RWPE2 (cell line): ENCODE measurements around the gene MPZL1.

ENCODE experiments used
- ATAC-seq: fragments of 200-7000 bp; cut with Tn5 transposase; 3 replicates; pipeline ENCODE4 v1.9.1; 2021; ENCODE audit warnings: low read depth
- DNase-seq: peaks from one replicate; pipeline ENCODE4 v3.0.0-alpha.2; 2020; ENCODE audit warnings: low spot score
- H3K27ac ChIP-seq: fragments of 450-650 bp; 2 replicates; pipeline ENCODE4 v1.5.1; 2017; ENCODE audit warnings: mild to moderate bottlenecking; ENCODE audit not compliant: poor library complexity, severe bottlenecking
- H3K27me3 ChIP-seq: fragments of 250-450 bp; sonication (Bioruptor Pico); 2 replicates; pipeline ENCODE4 v1.5.1; 2021; ENCODE audit warnings: mild to moderate bottlenecking, moderate library complexity; ENCODE audit not compliant: insufficient read depth, poor library complexity, severe bottlenecking
- H3K36me3 ChIP-seq: fragments of 250-450 bp; sonication (Bioruptor Pico); 2 replicates; pipeline ENCODE4 v1.5.1; 2020; ENCODE audit warnings: low read depth, mild to moderate bottlenecking, moderate library complexity
- H3K4me1 ChIP-seq: fragments of 250-450 bp; sonication (Bioruptor Pico); 2 replicates; pipeline ENCODE4 v1.5.1; 2021; ENCODE audit warnings: mild to moderate bottlenecking, moderate library complexity; ENCODE audit not compliant: insufficient read depth, poor library complexity, severe bottlenecking
- H3K4me3 ChIP-seq: fragments of 250-450 bp; sonication (Bioruptor Pico); 2 replicates; pipeline ENCODE4 v1.5.1; 2021; ENCODE audit warnings: mild to moderate bottlenecking, moderate library complexity; ENCODE audit not compliant: severe bottlenecking
- H3K9me3 ChIP-seq: fragments of 250-450 bp; sonication (Bioruptor Pico); 2 replicates; pipeline ENCODE4 v1.5.1; 2021; ENCODE audit warnings: mild to moderate bottlenecking, moderate library complexity; ENCODE audit not compliant: severe bottlenecking
- TF ChIP-seq, protein P1 (sequence below): fragments of 450-650 bp; IDR thresholded peaks from one replicate; pipeline ENCODE4 v1.5.1; 2017; ENCODE audit warnings: mild to moderate bottlenecking, moderate library complexity; ENCODE audit not compliant: poor library complexity, severe bottlenecking

MPZL1 gene

DNA sequence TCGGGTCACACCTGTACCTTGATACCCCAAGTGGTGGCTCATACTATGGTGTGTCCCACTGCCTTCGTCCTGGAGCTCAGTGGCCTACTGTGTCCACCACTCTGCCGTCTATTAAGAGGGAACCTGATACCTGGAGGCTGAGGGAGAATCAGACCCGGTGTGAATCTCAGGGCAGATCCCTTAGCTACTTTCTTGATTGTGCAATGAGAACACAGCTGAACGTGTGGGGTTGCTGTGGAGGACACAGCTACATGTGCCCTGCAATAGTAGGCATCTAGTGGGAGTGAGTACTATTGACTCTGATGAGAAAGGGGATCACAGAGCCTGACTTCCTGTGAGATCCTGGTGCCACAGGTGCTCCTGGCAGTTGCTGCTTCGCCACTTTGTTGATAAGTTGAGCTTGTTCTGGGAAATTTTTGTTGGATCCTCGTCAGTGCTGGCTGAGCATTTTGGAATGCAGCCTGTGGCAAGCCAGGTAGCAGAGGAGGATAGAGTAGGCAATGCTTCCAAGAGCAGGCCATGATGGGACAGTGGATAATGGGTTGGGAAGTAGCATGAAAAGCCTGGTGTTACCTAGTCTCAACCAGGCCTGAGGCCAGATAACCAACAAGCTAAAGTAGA lies 28.2 kb upstream of the MPZL1 start:
- H3K9me3 ChIP-seq: no peaks in the 10 kb centered on the region
- no peak for DNase-seq
- TF ChIP-seq, protein P1, sequence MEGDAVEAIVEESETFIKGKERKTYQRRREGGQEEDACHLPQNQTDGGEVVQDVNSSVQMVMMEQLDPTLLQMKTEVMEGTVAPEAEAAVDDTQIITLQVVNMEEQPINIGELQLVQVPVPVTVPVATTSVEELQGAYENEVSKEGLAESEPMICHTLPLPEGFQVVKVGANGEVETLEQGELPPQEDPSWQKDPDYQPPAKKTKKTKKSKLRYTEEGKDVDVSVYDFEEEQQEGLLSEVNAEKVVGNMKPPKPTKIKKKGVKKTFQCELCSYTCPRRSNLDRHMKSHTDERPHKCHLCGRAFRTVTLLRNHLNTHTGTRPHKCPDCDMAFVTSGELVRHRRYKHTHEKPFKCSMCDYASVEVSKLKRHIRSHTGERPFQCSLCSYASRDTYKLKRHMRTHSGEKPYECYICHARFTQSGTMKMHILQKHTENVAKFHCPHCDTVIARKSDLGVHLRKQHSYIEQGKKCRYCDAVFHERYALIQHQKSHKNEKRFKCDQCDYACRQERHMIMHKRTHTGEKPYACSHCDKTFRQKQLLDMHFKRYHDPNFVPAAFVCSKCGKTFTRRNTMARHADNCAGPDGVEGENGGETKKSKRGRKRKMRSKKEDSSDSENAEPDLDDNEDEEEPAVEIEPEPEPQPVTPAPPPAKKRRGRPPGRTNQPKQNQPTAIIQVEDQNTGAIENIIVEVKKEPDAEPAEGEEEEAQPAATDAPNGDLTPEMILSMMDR: no peak
- H3K4me1 ChIP-seq: peaks cover 3% of the 10 kb centered on the region
- ATAC-seq: no peak
- no peak overlapping the region for H3K4me3 ChIP-seq
- no peaks in the 10 kb centered on the region for H3K27me3 ChIP-seq
- H3K36me3 ChIP-seq: no peaks in the 10 kb centered on the region
- no peak overlapping the region for H3K27ac ChIP-seq

DNA sequence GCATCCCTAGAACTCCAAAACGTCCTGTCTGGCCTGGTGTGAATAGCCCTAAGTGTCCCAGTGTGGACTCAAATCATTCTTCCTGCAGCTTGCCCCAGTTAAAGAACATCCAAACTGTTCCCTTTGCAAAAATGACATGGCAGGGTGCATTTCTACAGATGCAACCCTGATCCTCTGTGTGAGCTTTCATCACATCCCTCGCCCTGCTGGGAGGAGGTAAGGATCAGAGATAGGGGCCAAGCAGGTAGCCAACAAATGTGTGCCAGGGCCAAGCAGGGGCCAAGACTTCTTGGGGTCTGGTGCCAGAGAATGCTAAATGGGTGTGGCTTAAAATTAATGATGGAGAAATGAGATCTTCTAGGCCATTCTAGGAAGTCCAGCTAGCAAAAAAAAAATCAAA lies 27.1 kb upstream of the MPZL1 start:
- Histone ChIP-seq H3K27me3 (no peaks in the 10 kb centered on the region), H3K27ac (no peak overlapping the region), H3K9me3 (no peaks in the 10 kb centered on the region), H3K4me1 (no peaks in the 10 kb centered on the region), H3K4me3 (no peak overlapping the region), H3K36me3 (no peaks in the 10 kb centered on the region)
- DNase-seq (no peak), ATAC-seq (no peak)
- TF ChIP-seq, protein P1: no peak

DNA sequence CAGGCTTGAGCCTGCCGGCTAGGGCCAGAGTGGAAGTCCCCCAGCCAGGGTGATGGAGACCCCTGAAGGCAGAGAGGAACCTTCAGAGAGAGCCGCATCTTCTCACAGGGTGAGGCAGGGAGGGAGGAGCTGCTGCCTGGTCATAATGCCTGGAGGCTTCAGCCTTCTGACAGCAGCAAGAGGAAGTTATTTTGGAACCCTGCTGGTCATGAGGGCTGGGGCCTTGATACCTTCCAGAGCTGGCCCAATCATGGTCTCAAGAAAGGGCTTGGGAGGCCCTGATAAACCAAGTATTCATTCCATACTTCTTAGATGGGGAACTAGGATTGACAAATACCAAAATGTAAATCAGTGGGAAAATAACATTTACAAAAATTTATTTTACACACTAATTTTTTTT lies 26.6 kb upstream of the MPZL1 start:
- Histone ChIP-seq H3K4me3 (no peak overlapping the region), H3K27me3 (no peaks in the 10 kb centered on the region), H3K27ac (no peak overlapping the region), H3K9me3 (no peaks in the 10 kb centered on the region), H3K4me1 (no peaks in the 10 kb centered on the region), H3K36me3 (no peaks in the 10 kb centered on the region)
- ATAC-seq: no peak
- TF ChIP-seq, protein P1: no peak
- no peak for DNase-seq

DNA sequence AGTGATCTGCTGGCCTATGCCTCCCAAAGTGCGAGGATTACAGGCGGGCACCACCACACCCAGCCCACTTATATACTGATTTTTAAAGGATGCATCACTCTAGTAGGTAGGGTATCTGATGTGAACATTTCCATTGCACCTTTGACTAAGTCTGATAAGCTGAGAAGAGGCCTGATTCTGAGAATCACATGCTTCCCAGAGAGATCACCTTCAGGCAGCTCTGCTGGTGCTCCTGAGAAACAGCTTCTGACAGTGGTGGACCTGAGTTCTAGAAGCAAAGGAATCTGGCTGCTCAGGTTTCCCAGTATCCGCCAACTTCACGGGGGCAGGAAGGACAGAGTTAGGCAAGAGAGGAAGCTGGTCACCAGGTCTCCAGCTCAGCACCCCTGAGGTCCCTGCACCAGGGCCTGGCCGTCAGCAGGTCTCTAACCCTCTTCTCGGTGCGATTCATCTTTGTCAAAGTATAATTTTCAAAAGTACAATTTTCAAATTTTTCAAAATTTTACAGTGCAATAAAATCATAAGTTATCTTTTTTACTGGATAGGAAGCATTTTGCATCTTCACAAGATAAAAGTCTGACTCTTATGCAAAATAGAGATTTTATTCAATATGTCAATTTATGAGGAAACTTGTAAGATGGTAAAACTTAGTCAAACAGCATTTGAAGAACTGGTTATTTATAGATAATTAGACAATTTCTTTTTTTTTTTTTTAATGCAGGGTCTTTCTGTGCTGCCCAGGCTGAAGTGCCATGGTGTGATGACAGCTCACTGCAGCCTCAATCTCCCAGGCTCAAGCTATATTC lies 25.8 kb upstream of the MPZL1 start:
- H3K9me3 ChIP-seq: no peaks in the 10 kb centered on the region
- ATAC-seq: no peak
- H3K27ac ChIP-seq: no peak overlapping the region
- no peaks in the 10 kb centered on the region for H3K36me3 ChIP-seq
- TF ChIP-seq, protein P1: no peak
- H3K4me3 ChIP-seq: no peak overlapping the region
- H3K4me1 ChIP-seq: no peaks in the 10 kb centered on the region
- H3K27me3 ChIP-seq: no peaks in the 10 kb centered on the region
- no peak for DNase-seq

DNA sequence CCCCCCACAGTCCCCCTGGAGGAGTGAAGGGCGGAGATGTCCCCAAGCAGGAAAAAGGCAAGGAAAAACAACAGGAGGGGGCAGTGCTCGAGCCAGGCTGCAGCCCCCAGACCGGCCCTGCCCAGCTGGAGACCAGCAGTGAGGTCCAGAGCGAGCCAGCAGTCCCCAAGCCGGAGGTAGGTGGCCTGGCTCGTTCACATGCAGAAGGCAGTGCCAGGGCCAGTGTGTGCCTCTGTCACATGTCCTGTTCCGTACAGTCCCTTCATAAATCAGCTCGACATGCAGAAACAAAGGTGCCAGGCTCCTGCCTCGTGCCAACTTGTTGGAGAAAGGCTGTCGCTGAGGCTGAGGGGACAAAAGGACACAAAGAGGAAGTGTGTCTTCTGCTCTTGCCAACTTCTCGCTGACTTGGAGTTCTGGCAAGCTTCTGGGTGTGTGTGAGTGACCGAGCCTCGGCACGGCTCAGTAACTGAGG lies 24.1 kb upstream of the MPZL1 start:
- no peaks in the 10 kb centered on the region for H3K36me3 ChIP-seq

More for the DNA sequence above, 24.1 kb upstream of the MPZL1 start:
- Histone ChIP-seq H3K4me3 (no peak overlapping the region), H3K4me1 (no peaks in the 10 kb centered on the region), H3K27me3 (no peaks in the 10 kb centered on the region), H3K9me3 (no peaks in the 10 kb centered on the region), H3K27ac (no peak overlapping the region)
- DNase-seq: no peak
- ATAC-seq: no peak
- TF ChIP-seq, protein P1: no peak
